Tibial nerve (tissue), 4 donors: Measurements from ENCODE around the gene GPC3. TPM values are rescaled to one million over a fixed set of nuclear protein-coding genes. Genes with fewer than 3 reads are reported as not detected.

Source experiments
- DNase-seq, 2 donors: peaks; one replicate each; pipeline ENCODE4 v3.0.0-alpha.2; 2019; ENCODE audit warnings: low spot score in 2 of 2
- H3K27ac ChIP-seq, 4 donors: fragments of 200-600 bp; sonication (generic) in 3 of 4; one replicate each; pipeline ENCODE4 v1.5.1; 2017 to 2019; ENCODE audit warnings: mild to moderate bottlenecking in 1 of 4
- H3K27me3 ChIP-seq, 2 donors: fragments of 200-600 bp; sonication (generic) in 1 of 2; one replicate each; pipeline versions ENCODE4 v1.5.1 to v1.6.0; 2017 to 2019
- H3K36me3 ChIP-seq, 3 donors: fragments of 200-600 bp; sonication (generic); one replicate each; pipeline ENCODE4 v1.5.1; 2018 to 2019
- H3K4me1 ChIP-seq, 4 donors: fragments of 200-600 bp; sonication (generic) in 3 of 4; one replicate each; pipeline ENCODE4 v1.5.1; 2017 to 2019
- H3K4me3 ChIP-seq, 4 donors: fragments of 200-600 bp; sonication (generic) in 3 of 4; one replicate each; pipeline ENCODE4 v1.5.1; 2017 to 2019; ENCODE audit warnings: mild to moderate bottlenecking in 1 of 4, moderate library complexity in 1 of 4
- H3K9me3 ChIP-seq, 4 donors: fragments of 200-600 bp; sonication (generic) in 3 of 4; one replicate each; pipeline ENCODE4 v1.5.1; 2017 to 2019
- EP300 ChIP-seq, 2 donors: sonication (generic); formaldehyde crosslinking; IDR thresholded peaks; one replicate each; pipeline ENCODE4 v1.6.1; 2017; ENCODE audit warnings: antibody characterized with exemption in 2 of 2, mild to moderate bottlenecking in 1 of 2
- POLR2A ChIP-seq, 2 donors: fragments of 450-650 bp; IDR thresholded peaks; one replicate each; pipeline ENCODE4 v1.6.1; 2017; ENCODE audit warnings: antibody characterized with exemption in 2 of 2, mild to moderate bottlenecking in 2 of 2, moderate library complexity in 2 of 2
- WGBS, 2 donors: methylation state at CpG; one replicate each; pipeline ENCODE4 v1.1.5; 2018; 5-methylcytosine and 5-hydroxymethylcytosine counted together
- total RNA-seq, 4 donors: library from RNA; depleted of rRNA; stranded (reverse); fragments of >200 nt; gene quantifications; one replicate each; pipeline ENCODE4 v1.1.0, GENCODE V29; 2016
- TF ChIP-seq, protein P1 (sequence below), 5 experiments: fragments of 200-600 bp in 3 of 5; fragments of 450-650 bp in 2 of 5; sonication (generic) in 3 of 5; IDR thresholded peaks; one replicate each; pipeline ENCODE4 v1.5.1; 2016 to 2019; ENCODE audit warnings: antibody characterized with exemption in 5 of 5, mild to moderate bottlenecking in 3 of 5, moderate library complexity in 2 of 5

The GPC3 gene
- total RNA-seq, 4 donors from 2014 or later = 60.5 to 116 (median 72.8) TPM

GRCh38 chrX:133847340-133847994 is 137.9 kb downstream of the GPC3 start:
- H3K27me3 ChIP-seq = peaks cover 0 to 15% of the 10 kb centered on the region in 2 donors
- H3K9me3 ChIP-seq = no peaks in the 10 kb centered on the region
- TF ChIP-seq, protein P1, sequence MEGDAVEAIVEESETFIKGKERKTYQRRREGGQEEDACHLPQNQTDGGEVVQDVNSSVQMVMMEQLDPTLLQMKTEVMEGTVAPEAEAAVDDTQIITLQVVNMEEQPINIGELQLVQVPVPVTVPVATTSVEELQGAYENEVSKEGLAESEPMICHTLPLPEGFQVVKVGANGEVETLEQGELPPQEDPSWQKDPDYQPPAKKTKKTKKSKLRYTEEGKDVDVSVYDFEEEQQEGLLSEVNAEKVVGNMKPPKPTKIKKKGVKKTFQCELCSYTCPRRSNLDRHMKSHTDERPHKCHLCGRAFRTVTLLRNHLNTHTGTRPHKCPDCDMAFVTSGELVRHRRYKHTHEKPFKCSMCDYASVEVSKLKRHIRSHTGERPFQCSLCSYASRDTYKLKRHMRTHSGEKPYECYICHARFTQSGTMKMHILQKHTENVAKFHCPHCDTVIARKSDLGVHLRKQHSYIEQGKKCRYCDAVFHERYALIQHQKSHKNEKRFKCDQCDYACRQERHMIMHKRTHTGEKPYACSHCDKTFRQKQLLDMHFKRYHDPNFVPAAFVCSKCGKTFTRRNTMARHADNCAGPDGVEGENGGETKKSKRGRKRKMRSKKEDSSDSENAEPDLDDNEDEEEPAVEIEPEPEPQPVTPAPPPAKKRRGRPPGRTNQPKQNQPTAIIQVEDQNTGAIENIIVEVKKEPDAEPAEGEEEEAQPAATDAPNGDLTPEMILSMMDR (IDR thresholded peaks at IDR 0.05) = no peak
- TF ChIP-seq EP300 (IDR thresholded peaks at IDR 0.05) (no peak), POLR2A (IDR thresholded peaks at IDR 0.05) (no peak)
- H3K36me3 ChIP-seq = no peaks in the 10 kb centered on the region
- H3K4me3 ChIP-seq = no peak overlapping the region
- 67 to 73% methylated on average over 6 of the region's 6 CpGs for whole genome bisulfite sequencing, 2 donors
- H3K27ac ChIP-seq = no peak overlapping the region
- DNase-seq = no peak
- H3K4me1 ChIP-seq = peaks cover 0 to 9% (median 0%) of the 10 kb centered on the region in 4 donors

DNA sequence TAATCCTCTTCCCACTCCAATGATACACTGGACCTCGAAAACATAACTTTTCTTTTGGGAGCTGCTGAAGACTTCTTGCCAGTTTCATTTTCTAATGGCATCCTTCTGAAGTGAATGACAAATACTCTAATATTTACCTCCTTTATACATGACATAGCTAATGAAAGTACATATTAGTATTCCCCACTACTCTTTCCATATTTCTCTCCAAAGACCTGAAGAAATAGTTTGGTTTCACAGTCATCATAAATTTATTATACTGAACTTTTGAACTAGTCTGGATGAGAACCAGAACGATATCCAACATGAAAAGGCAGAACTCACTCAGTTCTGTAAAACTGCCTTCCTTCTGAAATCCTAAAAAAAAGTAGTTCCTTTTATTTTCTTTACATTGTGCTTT is 139.1 kb downstream of the GPC3 start:
- WGBS, 2 donors = 18 to 22% methylated on average over 2 of the region's 2 CpGs
- no peak for DNase-seq
- Histone ChIP-seq H3K4me3 (no peak overlapping the region), H3K36me3 (no peaks in the 10 kb centered on the region), H3K9me3 (no peaks in the 10 kb centered on the region), H3K4me1 (peaks cover 0 to 9% (median 0%) of the 10 kb centered on the region in 4 donors), H3K27ac (no peak overlapping the region), H3K27me3 (peaks cover 0 to 19% of the 10 kb centered on the region in 2 donors)
- no peak for TF ChIP-seq EP300 (IDR thresholded peaks at IDR 0.05)
- TF ChIP-seq POLR2A (IDR thresholded peaks at IDR 0.05) = no peak
- TF ChIP-seq, protein P1 (IDR thresholded peaks at IDR 0.05) = no peak

DNA sequence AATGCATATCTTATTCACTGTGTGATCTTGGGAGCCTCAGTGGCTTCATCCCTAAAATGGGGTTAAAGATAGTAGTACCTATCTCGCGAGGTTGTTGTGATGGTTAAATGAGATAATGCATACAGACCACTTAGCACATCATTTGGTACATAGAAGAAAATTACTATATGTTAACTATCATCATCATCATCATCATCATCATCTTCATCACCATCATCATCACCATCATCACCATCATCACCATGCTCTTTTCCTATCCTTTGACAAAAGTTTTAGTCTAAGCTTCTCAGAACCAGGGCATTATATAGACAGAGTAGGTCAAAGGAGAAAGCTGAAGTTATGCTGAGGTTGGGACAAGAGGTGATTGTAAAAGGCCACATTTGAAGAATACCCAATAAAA is 145.0 kb downstream of the GPC3 start:
- Histone ChIP-seq H3K4me3 (no peak overlapping the region), H3K27ac (no peak overlapping the region), H3K4me1 (no peaks in the 10 kb centered on the region), H3K36me3 (no peaks in the 10 kb centered on the region), H3K27me3 (peaks cover 0 to 27% of the 10 kb centered on the region in 2 donors), H3K9me3 (no peaks in the 10 kb centered on the region)
- WGBS, 2 donors = 89 to 100% methylated on average over 2 of the region's 2 CpGs
- no peak for DNase-seq
- no peak for TF ChIP-seq POLR2A (IDR thresholded peaks at IDR 0.05)
- TF ChIP-seq, protein P1 (IDR thresholded peaks at IDR 0.05) = no peak
- no peak for TF ChIP-seq EP300 (IDR thresholded peaks at IDR 0.05)

DNA sequence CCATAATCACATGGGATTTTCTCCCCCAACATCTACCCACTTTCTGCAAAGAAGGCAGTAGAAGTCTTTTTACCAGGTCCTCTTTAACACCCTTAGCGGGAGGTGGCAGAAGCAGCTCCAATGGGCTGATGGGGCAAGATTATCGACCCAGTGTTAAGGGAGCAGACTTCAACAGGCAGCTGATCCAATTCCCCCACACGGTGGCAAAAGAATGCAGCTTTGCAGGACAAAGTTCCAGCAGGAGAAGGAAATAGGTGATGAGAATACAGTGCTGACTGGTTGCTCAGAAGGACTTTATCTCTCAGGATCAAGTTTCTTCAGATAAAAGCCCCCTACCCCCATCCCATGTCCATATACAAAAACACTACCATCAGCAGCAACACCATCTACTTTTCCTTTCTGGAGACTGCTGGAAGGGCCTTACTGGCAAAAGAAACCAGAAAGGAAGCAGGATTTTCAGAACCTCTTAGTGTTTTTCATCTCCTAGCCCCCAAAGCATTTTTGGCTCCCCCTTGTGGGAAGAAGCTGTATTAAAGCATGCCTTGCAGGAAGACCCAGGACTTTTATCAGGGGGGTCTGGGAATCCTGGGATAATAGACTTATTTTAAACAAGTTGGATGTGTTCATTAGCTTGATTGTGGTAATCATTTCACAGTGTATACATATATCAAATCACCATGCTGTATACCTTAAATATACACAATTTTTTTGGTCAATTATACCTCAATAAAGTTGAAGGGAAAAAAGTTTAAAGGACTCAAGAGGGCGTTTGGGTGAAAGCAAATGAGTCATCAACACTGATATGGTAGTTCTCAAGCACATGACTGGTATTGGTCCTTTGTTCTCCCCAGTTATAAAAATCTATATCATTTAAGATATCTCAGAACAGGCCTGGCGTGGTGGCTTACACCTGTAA is 146.4 kb downstream of the GPC3 start:
- Histone ChIP-seq H3K27me3 (peaks cover 0 to 23% of the 10 kb centered on the region in 2 donors), H3K9me3 (no peaks in the 10 kb centered on the region), H3K36me3 (no peaks in the 10 kb centered on the region), H3K27ac (no peak overlapping the region), H3K4me1 (no peaks in the 10 kb centered on the region), H3K4me3 (no peak overlapping the region)
- peak in 1 of 2 donors; percentile 18 for DNase-seq
- 68 to 80% methylated on average over 4 to 5 of the region's 5 CpGs for WGBS, 2 donors
- TF ChIP-seq POLR2A (IDR thresholded peaks at IDR 0.05) (no peak), EP300 (IDR thresholded peaks at IDR 0.05) (no peak)
- TF ChIP-seq, protein P1 (IDR thresholded peaks at IDR 0.05) = peak; percentile 33 to 73 (median 37)

- WGBS, 2 donors = 45 to 58% methylated on average over 2 of the region's 2 CpGs
- Histone ChIP-seq H3K4me3 (no peak overlapping the region), H3K27ac (no peak overlapping the region), H3K27me3 (peaks cover 0 to 20% of the 10 kb centered on the region in 2 donors), H3K36me3 (no peaks in the 10 kb centered on the region), H3K9me3 (no peaks in the 10 kb centered on the region), H3K4me1 (no peaks in the 10 kb centered on the region)
- TF ChIP-seq, protein P1 (IDR thresholded peaks at IDR 0.05) = no peak
- no peak for TF ChIP-seq POLR2A (IDR thresholded peaks at IDR 0.05)
- TF ChIP-seq EP300 (IDR thresholded peaks at IDR 0.05) = no peak
- no peak for DNase-seq
These were observed 148.3 kb downstream of the GPC3 start for GRCh38 chrX:133837091-133837490.
